ENCODE measurements around the gene USP32.

Gene USP32

GRCh38 chr17:60149691-60150582 lies 242.0 kb downstream of the USP32 start, which contains the start of gene CA4:
Gene CA4, plus strand, starts transcription at chr17:60149973. Its CDS starts 62 bp downstream, at chr17:60150035.
- no peak for DNase-seq

- no peak for DNase-seq
These were observed 243.6 kb downstream of the USP32 start for GRCh38 chr17:60148373-60148772.

GRCh38 chr17:60147553-60148223 lies 244.2 kb downstream of the USP32 start:
- DNase-seq: no peak

GRCh38 chr17:60146206-60146605 lies 245.7 kb downstream of the USP32 start:
- DNase-seq: no peak

DNA sequence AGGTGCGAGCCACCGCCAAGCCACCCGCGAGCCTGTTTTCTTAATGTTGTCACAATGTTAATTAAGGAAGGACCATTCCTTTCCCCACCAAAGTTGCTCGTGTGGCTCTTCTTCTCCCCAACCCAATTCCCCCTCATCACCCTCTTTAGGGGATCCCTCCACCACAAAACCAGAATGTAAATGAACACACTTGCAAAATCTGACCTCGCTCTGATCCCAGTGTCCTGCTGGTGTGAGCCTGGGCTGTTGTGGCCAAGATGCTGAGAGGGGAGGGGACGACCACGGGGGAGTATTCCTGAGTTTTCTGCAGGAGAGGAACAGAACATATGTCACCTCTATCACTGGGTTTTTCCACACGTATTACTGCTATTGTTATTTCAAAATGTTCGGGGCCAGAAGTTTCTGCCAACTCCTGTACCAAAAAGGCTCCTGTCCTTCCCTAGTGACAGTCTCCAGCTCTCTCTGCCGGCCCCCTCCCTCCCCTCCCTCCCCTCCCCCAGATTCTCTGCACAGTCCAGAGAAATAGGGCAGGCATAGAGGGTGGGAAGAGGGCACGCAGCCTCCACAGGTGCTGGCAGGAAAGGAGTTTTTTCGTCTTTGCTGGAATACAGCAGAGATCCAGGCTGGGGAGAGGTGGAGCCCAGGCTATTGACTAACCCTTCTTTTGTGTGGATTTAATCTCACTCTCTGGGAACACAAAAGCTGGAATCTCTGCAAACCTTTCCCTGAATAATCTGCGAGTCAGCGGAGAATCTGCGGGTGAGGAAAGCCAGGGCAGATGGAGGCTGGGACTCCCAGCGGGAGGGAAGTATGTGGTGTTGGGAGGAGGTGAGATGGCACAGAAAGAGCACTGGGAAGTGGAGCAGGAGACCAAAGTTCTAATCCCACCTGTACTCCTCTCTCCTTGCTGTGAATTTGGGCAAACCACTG lies 246.7 kb downstream of the USP32 start:
- DNase-seq: no peak

DNA sequence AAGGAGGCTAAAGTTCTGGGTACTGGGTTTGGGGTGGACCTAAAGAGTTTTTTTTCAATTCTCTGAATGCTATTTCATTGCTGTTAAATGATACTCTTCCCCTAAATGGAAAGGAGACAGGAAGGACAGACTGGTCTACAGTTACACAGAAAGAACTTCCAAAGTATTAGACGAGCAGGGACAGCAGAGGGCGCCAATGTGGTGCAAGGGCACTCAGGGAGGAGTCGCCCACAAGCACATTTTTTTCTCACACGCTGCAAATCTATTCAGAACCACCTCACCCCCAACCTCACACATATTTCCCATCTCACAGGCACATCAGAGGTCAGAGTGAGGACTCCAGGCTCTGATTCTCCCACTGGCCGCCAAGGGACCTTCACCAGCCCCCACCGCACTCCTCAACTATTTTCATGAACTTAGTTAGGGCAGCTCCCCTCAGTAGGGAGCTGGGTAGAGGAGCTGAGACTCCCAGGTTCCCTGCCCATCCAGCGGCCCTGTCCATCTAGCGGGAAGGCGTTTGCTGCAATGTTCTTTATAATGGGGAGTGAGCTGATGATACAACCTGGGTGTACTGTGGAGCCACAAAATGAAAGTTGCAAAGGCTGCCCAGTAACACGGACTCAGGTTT lies 248.9 kb downstream of the USP32 start:
- DNase-seq: peak; percentile 71

DNA sequence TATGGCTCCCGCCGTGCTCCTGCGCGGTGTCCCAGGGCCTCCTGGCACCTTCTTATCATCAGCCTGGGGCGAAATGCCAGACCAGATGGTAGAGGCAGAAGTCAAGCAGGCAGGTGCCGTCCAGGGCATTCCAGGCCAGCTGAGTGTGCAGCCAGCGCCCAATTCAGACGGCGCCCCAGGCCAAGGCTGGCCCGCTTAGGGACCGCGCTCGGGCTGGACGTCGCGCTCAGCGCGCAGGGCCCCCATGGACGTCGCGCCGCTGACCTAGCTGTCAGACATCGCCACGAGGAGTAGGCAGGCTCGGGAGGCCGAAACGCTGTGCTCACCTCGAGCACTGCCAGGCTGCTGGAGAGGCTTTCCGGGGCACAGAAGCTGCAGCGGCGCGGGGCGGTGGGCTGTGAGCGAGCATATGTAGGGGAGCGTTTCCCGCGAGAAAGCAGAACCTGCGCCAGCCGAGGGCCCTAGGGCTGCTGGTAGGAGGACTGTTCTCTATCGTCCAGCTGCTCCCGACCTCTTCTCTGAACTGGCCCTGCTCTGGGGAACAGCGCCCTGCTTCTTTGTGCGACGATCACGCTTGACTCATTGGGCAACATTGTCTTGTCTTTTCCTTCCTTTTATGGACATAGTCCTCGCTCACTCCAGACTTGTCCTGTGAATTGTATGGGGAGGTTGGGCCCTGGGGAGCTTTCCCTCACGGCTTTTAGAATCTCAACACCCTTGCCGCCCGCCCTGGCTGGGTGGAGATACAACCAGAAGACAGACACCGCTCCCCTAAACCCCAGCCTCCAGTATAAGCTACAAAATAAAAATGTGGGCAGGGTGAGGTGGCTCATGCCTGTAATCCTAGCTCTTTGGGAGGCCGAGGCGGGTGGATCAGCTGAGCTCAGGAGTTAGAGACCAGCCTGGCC lies 250.6 kb downstream of the USP32 start:
- DNase-seq: no peak

DNA sequence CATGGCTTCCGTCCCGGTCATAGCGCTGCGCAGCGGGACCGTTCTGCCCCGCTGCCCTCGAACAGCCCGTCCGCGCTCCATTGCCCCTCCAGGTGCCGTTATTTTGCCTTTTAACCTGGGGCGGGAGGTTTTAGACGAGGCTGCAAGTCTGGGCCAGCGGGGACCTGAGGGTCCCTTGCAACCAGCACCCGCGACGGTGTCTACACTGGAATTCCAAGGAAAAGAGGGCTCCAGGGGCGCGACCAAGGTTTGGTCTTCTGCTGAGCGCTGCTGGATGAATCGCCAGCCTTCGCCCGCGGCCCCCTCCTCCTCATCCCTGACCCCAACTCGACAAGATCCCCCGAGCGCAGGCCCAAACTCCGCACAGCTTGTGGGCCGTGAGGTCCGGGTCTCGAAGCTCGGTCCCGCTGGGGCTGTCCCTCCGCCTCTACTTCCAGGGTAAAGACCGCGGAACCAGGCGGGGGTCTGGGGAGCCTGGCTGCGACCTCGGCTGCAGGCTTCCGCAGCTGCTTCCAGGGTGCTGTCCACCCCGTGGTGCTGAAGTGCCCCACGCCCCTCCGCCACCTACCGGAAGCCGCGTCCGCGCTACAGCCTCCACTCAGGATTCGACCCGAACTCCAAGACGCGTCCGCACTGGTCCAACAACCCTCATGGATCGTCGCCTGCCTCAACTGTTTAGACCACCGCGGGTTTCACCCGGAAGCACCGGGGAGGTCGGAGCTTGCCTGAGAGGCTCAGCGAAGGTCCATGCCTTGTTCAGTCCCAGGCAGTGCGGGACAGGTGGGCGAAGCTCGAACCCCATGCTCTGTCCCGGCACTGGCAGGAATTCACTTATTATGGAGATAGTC lies 252.3 kb downstream of the USP32 start:
- DNase-seq: peak; percentile 35

- no peak for DNase-seq
These were observed 253.0 kb downstream of the USP32 start for GRCh38 chr17:60138769-60139437.

DNA sequence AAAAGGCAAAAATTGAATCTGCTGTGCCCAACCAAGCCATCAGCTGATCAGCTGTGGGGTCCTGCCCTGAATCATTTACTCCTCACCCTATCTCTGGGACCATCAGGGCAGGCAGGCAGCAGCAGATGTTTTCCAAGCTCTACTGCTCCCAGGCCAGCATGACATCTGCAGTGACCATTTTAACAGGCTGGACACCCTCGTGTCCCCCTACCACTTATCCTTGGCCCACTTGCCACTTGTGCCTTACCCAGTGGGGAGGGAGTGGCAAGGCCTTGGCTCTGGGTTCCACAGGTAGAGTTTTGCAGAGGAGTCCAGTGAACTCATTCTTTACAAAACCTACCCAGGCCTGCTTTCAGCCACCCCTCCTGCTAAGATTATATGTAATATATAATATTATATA lies 254.2 kb downstream of the USP32 start:
- DNase-seq: no peak

GRCh38 chr17:60135951-60136666 lies 255.8 kb downstream of the USP32 start:
- DNase-seq: no peak

GRCh38 chr17:60135151-60135950 lies 256.6 kb downstream of the USP32 start:
- DNase-seq: peak; percentile 80

DNA sequence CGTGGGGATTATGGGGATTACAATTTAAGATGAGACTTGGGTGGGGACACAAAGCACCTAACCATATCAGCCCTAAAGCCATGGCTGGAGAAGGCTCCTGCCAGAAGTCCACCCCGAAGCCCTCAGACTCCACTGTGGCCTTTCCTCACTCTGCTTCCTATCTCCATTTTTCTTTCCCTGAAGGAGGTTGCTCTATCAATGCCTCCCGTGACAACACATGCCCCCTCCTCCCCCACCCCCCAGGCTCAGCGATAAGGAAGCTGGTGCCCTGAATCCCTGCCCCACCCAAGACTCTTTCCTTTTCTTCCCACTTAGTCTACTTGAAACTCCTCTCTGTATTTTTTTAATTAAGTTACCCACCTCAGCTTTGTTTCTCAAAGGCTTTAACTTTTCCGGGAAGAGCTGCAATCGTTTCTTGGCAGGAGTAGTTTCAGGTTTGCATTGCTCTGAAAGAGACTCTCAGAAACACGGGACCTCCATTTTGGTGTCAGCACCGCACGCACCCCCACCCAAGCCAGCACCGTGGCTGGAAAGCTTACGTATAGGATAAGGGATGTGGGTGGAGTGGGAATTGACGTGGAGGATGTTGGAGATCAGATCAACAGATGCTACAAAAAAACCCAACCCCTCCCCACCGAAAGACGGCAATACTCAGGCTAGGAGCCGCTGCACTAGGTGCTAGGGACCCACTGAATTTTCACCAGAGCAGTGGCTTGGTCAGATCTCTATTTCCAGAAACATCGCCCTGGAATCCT lies 257.4 kb downstream of the USP32 start:
- no peak for DNase-seq

DNA sequence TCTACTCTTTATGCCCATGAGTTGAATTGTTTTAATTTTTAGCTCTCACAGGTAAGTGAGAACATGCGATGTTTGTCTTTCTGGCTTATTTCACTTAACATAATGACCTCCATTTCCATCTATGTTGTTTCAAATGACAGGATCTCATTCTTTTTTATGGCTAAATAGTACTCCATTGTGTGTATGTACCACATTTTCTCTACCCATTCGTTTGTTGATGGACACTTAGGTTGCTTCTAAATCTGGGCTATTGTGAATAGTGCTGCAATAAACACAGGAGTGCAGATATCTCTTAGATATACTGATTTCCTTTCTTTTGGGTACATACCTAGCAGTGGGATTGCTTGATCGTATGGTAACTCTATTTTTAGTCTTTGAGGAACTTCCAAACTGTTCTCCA lies 261.5 kb downstream of the USP32 start:
- no peak for DNase-seq

GRCh38 chr17:60129164-60129563 lies 262.8 kb downstream of the USP32 start:
- DNase-seq: no peak
